ENCODE measurements around the gene MRC2. TPM values are rescaled to one million over a fixed set of nuclear protein-coding genes. Genes with fewer than 3 reads are reported as not detected.

MRC2 gene
- total RNA-seq, 1 donor from 2014 or later, result 91.2 TPM

GRCh38 chr17:62739645-62740388 is 112.3 kb downstream of the MRC2 start:
- H3K4me3 ChIP-seq, result no peak overlapping the region
- no peaks in the 10 kb centered on the region for H3K27me3 ChIP-seq (ENCODE audit: low read depth)
- no peaks in the 10 kb centered on the region for H3K36me3 ChIP-seq
- DNase-seq (no peak), ATAC-seq (no peak)
- H3K9me3 ChIP-seq, result no peaks in the 10 kb centered on the region
- no peak for TF ChIP-seq CTCF (IDR thresholded peaks at IDR 0.05)
- H3K27ac ChIP-seq, result no peak overlapping the region
- intact Hi-C loops (cut with DNase I), result no loop called here
- H3K4me1 ChIP-seq, result no peaks in the 10 kb centered on the region

GRCh38 chr17:62741290-62741689 is 113.8 kb downstream of the MRC2 start:
- DNase-seq, result no peak
- Histone ChIP-seq H3K9me3 (no peaks in the 10 kb centered on the region), H3K27me3 (ENCODE audit: low read depth) (no peaks in the 10 kb centered on the region), H3K4me3 (no peak overlapping the region), H3K4me1 (no peaks in the 10 kb centered on the region), H3K27ac (no peak overlapping the region), H3K36me3 (no peaks in the 10 kb centered on the region)
- intact Hi-C loops (cut with DNase I), result no loop called here
- no peak for TF ChIP-seq CTCF (IDR thresholded peaks at IDR 0.05)
- ATAC-seq, result no peak

Other genes starting within 250 kb of the MRC2 start
- not detected for gene EFCAB3, start 247.1 kb upstream of the MRC2 start, total RNA-seq
- 17.9 TPM for gene METTL2A, start 203.8 kb upstream of the MRC2 start, total RNA-seq
- 41.5 TPM for gene TLK2, start 148.8 kb upstream of the MRC2 start, total RNA-seq
- 5.1 TPM for gene MARCHF10, start 180.6 kb downstream of the MRC2 start, total RNA-seq